Omental fat pad (tissue), 4 donors: Measurements from ENCODE around the gene USP40. TPM values are rescaled to one million over a fixed set of nuclear protein-coding genes. Genes with fewer than 3 reads are reported as not detected.

Source experiments
- ATAC-seq: fragments of 150-250 bp; one replicate; pipeline ENCODE4 v1.9.1; 2016; ENCODE audit warnings: mild to moderate bottlenecking, moderate library complexity; ENCODE audit not compliant: low FRiP score
- DNase-seq: peaks from one replicate; pipeline ENCODE4 v3.0.0-alpha.2; 2019; ENCODE audit warnings: low spot score
- CTCF ChIP-seq, 3 donors: fragments of 450-650 bp; IDR thresholded peaks; one replicate each; pipeline ENCODE4 v1.5.1; 2016 to 2017; ENCODE audit warnings: antibody characterized with exemption in 3 of 3, mild to moderate bottlenecking in 3 of 3, moderate library complexity in 2 of 3
- total RNA-seq, 4 donors: library from RNA; depleted of rRNA; stranded (reverse); fragments of >200 nt; gene quantifications; one replicate each; pipeline ENCODE4 v1.1.0, GENCODE V29; 2016

Gene USP40
- total RNA-seq, 4 donors from 2014 or later = 23.4 to 50.6 (median 35.1) TPM

- no peak for TF ChIP-seq CTCF (IDR thresholded peaks at IDR 0.05)
- no peak for ATAC-seq
- no peak for DNase-seq
Observed at GRCh38 chr2:233445152-233445830, 121.3 kb downstream of the USP40 start.

- no peak for TF ChIP-seq CTCF (IDR thresholded peaks at IDR 0.05)
- DNase-seq = no peak
- no peak for ATAC-seq
Observed at GRCh38 chr2:233444501-233444900, 122.1 kb downstream of the USP40 start.

GRCh38 chr2:233443511-233444183 lies 122.9 kb downstream of the USP40 start:
- ATAC-seq (no peak), DNase-seq (no peak)
- peak in 2 of 3 donors; percentile 12 to 67 for TF ChIP-seq CTCF (IDR thresholded peaks at IDR 0.05)

- no peak for DNase-seq
- no peak for TF ChIP-seq CTCF (IDR thresholded peaks at IDR 0.05)
- no peak for ATAC-seq
Observed at GRCh38 chr2:233442028-233442310, 124.6 kb downstream of the USP40 start.

- ATAC-seq = no peak
- DNase-seq = no peak
- TF ChIP-seq CTCF (IDR thresholded peaks at IDR 0.05) = no peak
Observed at GRCh38 chr2:233441161-233442027, 125.2 kb downstream of the USP40 start.

- no peak for ATAC-seq
- DNase-seq = no peak
- TF ChIP-seq CTCF (IDR thresholded peaks at IDR 0.05) = no peak
Observed at GRCh38 chr2:233440714-233441113, 125.9 kb downstream of the USP40 start.
